Activated naive CD4-positive, alpha-beta T cell treated with anti-CD3 and anti-CD28 coated beads, Interleukin-2, amount 50 U/mL, for 24 hours (primary cell): ENCODE measurements around the gene ATP9A.

Experiments used
- H3K27ac Mint-ChIP-seq: one replicate; pipeline ENCODE4 v1.8.0; 2021; ENCODE audit warnings: mild to moderate bottlenecking, mixed read lengths
- H3K27me3 Mint-ChIP-seq: one replicate; pipeline ENCODE4 v1.8.0; 2021; ENCODE audit warnings: mixed read lengths
- H3K36me3 Mint-ChIP-seq: one replicate; pipeline ENCODE4 v1.8.0; 2021; ENCODE audit warnings: mixed read lengths
- H3K4me1 Mint-ChIP-seq: one replicate; pipeline ENCODE4 v1.8.0; 2021; ENCODE audit warnings: mixed read lengths
- H3K4me3 Mint-ChIP-seq: one replicate; pipeline ENCODE4 v1.8.0; 2021; ENCODE audit warnings: mild to moderate bottlenecking, mixed read lengths
- H3K9me3 Mint-ChIP-seq: one replicate; pipeline ENCODE4 v1.8.0; 2021; ENCODE audit warnings: mixed read lengths

The ATP9A gene

GRCh38 chr20:51560550-51561307, 207.5 kb downstream of the ATP9A start:
- Mint-ChIP-seq H3K4me1 (peaks cover 32% of the 10 kb centered on the region), H3K36me3 (no peaks in the 10 kb centered on the region), H3K9me3 (no peaks in the 10 kb centered on the region), H3K27ac (peak overlapping the region; percentile 51), H3K4me3 (peak overlapping the region; percentile 78), H3K27me3 (peaks cover 38% of the 10 kb centered on the region)

GRCh38 chr20:51560042-51560441, 208.1 kb downstream of the ATP9A start:
- no peaks in the 10 kb centered on the region for H3K9me3 Mint-ChIP-seq
- H3K27ac Mint-ChIP-seq, result no peak overlapping the region
- no peak overlapping the region for H3K4me3 Mint-ChIP-seq
- H3K36me3 Mint-ChIP-seq, result no peaks in the 10 kb centered on the region
- peaks cover 39% of the 10 kb centered on the region for H3K27me3 Mint-ChIP-seq
- H3K4me1 Mint-ChIP-seq, result peaks cover 32% of the 10 kb centered on the region

GRCh38 chr20:51554538-51555165, 213.5 kb downstream of the ATP9A start:
- H3K27ac Mint-ChIP-seq, result no peak overlapping the region
- H3K9me3 Mint-ChIP-seq, result no peaks in the 10 kb centered on the region
- H3K4me3 Mint-ChIP-seq, result no peak overlapping the region
- H3K27me3 Mint-ChIP-seq, result peaks cover 11% of the 10 kb centered on the region
- no peaks in the 10 kb centered on the region for H3K36me3 Mint-ChIP-seq
- H3K4me1 Mint-ChIP-seq, result peaks cover 7% of the 10 kb centered on the region

- Mint-ChIP-seq H3K9me3 (no peaks in the 10 kb centered on the region), H3K27ac (peak overlapping the region; percentile 9), H3K4me1 (peaks cover 6% of the 10 kb centered on the region), H3K4me3 (no peak overlapping the region), H3K36me3 (no peaks in the 10 kb centered on the region), H3K27me3 (peaks cover 8% of the 10 kb centered on the region)
Measured at GRCh38 chr20:51553897-51554486, 214.2 kb downstream of the ATP9A start.

- Mint-ChIP-seq H3K36me3 (no peaks in the 10 kb centered on the region), H3K4me3 (no peak overlapping the region), H3K27me3 (peaks cover 2% of the 10 kb centered on the region), H3K27ac (no peak overlapping the region), H3K4me1 (peaks cover 6% of the 10 kb centered on the region), H3K9me3 (no peaks in the 10 kb centered on the region)
Measured at GRCh38 chr20:51551186-51551585, 217.0 kb downstream of the ATP9A start.

- Mint-ChIP-seq H3K36me3 (no peaks in the 10 kb centered on the region), H3K9me3 (no peaks in the 10 kb centered on the region), H3K4me3 (no peak overlapping the region), H3K4me1 (peaks cover 6% of the 10 kb centered on the region), H3K27ac (no peak overlapping the region), H3K27me3 (no peaks in the 10 kb centered on the region)
Measured at GRCh38 chr20:51549474-51549873, 218.7 kb downstream of the ATP9A start.

GRCh38 chr20:51547951-51548350, 220.2 kb downstream of the ATP9A start:
- no peak overlapping the region for H3K27ac Mint-ChIP-seq
- H3K4me1 Mint-ChIP-seq, result peaks cover 5% of the 10 kb centered on the region
- H3K4me3 Mint-ChIP-seq, result no peak overlapping the region
- H3K36me3 Mint-ChIP-seq, result no peaks in the 10 kb centered on the region
- H3K9me3 Mint-ChIP-seq, result no peaks in the 10 kb centered on the region
- no peaks in the 10 kb centered on the region for H3K27me3 Mint-ChIP-seq
